BLaER1 treated with 17β-estradiol and CSF1 and Interleukin-3, amounts not matched to agents 10 nM and 100 nM (cell line): ENCODE results near the gene AGTRAP.
A peak's percentile ranks its signal among the peaks of the same experiment; 100 is the strongest.

ENCODE experiments used
- H3K27ac ChIP-seq, 11 experiments: shearing (Covaris generic); formaldehyde crosslinking; 2 replicates each; pipeline ENCODE4 v1.8.1; 2022
- H3K27me3 ChIP-seq, 11 experiments: shearing (Covaris generic); formaldehyde crosslinking; 2 replicates each; pipeline ENCODE4 v1.8.1; 2022
- H3K36me3 ChIP-seq, 11 experiments: shearing (Covaris generic); formaldehyde crosslinking; 2 replicates each; pipeline ENCODE4 v1.8.1; 2022
- H3K4me1 ChIP-seq, 10 experiments: shearing (Covaris generic); formaldehyde crosslinking; 2 replicates each; pipeline ENCODE4 v1.8.1; 2022
- H3K4me2 ChIP-seq, 11 experiments: shearing (Covaris generic); formaldehyde crosslinking; 2 replicates each; pipeline ENCODE4 v1.8.1; 2022
- H3K4me3 ChIP-seq, 10 experiments: shearing (Covaris generic); formaldehyde crosslinking; 2 replicates each; pipeline ENCODE4 v1.8.1; 2022
- H3K9ac ChIP-seq, 11 experiments: shearing (Covaris generic); formaldehyde crosslinking; 2 replicates each; pipeline ENCODE4 v1.8.1; 2022
- H3K9me3 ChIP-seq, 11 experiments: shearing (Covaris generic); formaldehyde crosslinking; replicated peaks in 1 of 11; 2 replicates each; pipeline ENCODE4 v1.8.1; 2022
- H4K20me1 ChIP-seq, 11 experiments: shearing (Covaris generic); formaldehyde crosslinking; 2 replicates each; pipeline ENCODE4 v1.8.1; 2022
- Cebpa-rat ChIP-seq, 11 experiments: shearing (Covaris generic); IDR thresholded peaks; 2 replicates each; pipeline ENCODE4 v1.8.1; 2022

The AGTRAP gene

DNA sequence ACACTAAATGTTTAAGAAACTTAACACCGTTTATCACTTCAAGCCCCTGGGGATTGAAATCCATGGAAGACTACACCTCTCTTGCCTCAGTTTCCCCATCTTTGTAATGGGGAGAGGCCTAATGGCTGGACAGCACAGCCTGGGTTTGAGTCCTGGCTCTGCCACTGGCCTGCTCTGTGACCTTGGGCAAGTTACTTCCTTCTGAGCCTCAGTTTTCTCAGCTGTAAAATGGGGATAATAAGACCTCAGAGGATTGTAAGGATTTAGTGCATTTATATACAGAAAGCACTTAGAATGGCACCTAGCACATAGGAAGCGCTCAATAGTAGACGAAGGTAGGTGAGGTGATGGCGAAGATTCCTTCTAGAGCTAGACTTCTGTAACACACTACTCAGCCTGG is 5.5 kb downstream of the AGTRAP start:
- Histone ChIP-seq H3K27me3 (no peaks in the 10 kb centered on the region), H3K27ac (peak overlapping the region in 10 of 11 experiments; percentile 3 to 100 (median 97); a peak in 20 of 22 replicates), H3K36me3 (peaks cover 0 to 33% (median 13%) of the 10 kb centered on the region in 11 experiments; a peak in 16 of 22 replicates), H3K4me2 (peak overlapping the region; percentile 85 to 99 (median 96)), H3K4me3 (peak overlapping the region in 7 of 10 experiments; percentile 30 to 61 (median 40); a peak in 14 of 20 replicates), H3K9ac (peak overlapping the region in 9 of 11 experiments; percentile 46 to 98 (median 65); a peak in 18 of 22 replicates), H4K20me1 (peaks cover 0 to 64% (median 0%) of the 10 kb centered on the region in 11 experiments; a peak in 6 of 22 replicates), H3K9me3 (no peaks in the 10 kb centered on the region), H3K4me1 (peaks cover 60 to 88% (median 79%) of the 10 kb centered on the region in 10 experiments)
- no peak for TF ChIP-seq Cebpa-rat (IDR thresholded peaks at IDR 0.05)

DNA sequence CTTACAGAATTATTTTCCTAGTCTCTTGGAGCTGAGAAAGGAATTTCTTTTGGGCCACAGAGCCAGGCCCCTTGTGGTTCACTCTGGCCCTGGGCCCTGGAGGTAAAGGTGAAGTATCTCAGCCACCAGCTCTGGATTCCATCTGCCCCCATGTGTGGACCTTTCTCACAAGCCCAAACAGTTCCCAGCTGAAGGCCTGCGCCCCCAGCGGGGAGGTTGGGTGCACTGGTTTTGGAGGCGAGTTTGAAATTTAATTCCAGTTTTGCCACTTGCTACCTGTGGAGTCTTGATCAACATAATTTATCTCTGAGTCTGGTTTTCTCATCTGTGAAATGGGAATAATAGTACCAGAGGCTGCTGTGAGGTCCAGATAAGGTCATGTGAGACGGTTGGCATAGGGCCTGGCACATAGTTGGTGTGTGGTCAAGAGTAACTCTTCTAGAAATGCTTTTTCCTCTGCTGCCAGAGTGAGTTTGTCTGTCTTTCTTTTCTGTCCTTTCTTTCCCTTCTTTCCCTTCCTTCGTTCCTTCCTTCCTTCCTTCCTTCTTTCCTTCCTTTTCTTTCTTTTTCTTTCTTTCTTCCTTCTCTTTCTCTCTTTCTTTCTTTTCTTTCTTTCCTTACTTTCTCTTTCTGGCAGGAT is 6.1 kb downstream of the AGTRAP start:
- Histone ChIP-seq H4K20me1 (peaks cover 0 to 64% (median 0%) of the 10 kb centered on the region in 11 experiments; a peak in 6 of 22 replicates), H3K27me3 (no peaks in the 10 kb centered on the region), H3K9me3 (no peaks in the 10 kb centered on the region), H3K4me2 (peak overlapping the region; percentile 85 to 99 (median 96); a peak in 21 of 22 replicates), H3K4me3 (no peak overlapping the region), H3K27ac (peak overlapping the region in 8 of 11 experiments; percentile 90 to 100 (median 97); a peak in 12 of 22 replicates), H3K36me3 (peaks cover 0 to 38% (median 19%) of the 10 kb centered on the region in 11 experiments; a peak in 17 of 22 replicates), H3K9ac (peak overlapping the region in 6 of 11 experiments; percentile 29 to 98 (median 82); a peak in 6 of 22 replicates), H3K4me1 (peaks cover 57 to 90% (median 81%) of the 10 kb centered on the region in 10 experiments)
- no peak for TF ChIP-seq Cebpa-rat (IDR thresholded peaks at IDR 0.05)

DNA sequence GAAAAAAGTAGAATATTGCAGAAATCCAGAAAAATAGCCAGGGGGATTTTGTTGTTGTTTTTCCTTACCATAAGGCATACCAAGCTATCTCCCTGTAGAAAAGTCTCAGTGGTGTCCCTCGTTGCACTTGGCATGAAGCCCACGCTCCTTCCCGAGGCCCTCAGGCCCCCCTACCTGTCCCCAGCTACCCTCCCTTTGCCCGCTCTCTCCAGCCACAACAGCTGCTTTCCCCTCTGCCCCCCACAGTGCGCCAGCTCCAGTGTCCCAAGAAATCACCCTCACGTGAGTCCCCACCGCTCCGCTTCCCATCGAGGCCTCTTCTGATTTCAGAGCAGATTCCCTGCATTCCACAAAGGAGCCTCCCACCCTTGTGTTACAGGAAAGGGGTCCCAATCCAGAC is 8.4 kb downstream of the AGTRAP start:
- Histone ChIP-seq H3K27me3 (no peaks in the 10 kb centered on the region), H3K4me2 (no peak overlapping the region), H3K4me1 (peaks cover 52 to 89% (median 80%) of the 10 kb centered on the region in 10 experiments), H3K27ac (peak overlapping the region in 1 of 11 experiments; percentile 9; a peak in 1 of 22 replicates), H3K9ac (no peak overlapping the region), H3K36me3 (peaks cover 0 to 60% (median 37%) of the 10 kb centered on the region in 11 experiments; a peak in 20 of 22 replicates), H3K9me3 (no peaks in the 10 kb centered on the region), H3K4me3 (no peak overlapping the region), H4K20me1 (peaks cover 0 to 66% (median 0%) of the 10 kb centered on the region in 11 experiments; a peak in 6 of 22 replicates)
- TF ChIP-seq Cebpa-rat (IDR thresholded peaks at IDR 0.05) = no peak

DNA sequence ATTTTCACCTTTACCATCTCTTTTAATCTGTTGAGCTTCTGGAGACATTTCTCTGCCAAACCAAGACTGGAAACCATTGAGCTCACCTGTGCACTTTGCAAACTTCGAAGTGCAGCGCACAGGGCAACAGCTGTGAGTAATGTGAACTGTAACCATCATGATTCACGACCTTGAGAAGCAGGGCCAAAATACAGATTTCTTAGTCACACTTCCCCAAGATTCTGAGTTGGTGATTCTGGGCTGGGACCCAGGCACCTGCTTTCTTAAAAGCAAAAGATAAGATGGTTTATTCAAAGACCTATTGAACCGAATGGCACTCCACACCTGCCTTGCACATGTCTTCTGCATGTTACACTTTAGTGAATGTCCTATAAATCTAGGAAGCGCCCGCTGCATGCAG is 10.2 kb downstream of the AGTRAP start:
- Histone ChIP-seq H3K9ac (peak overlapping the region in 2 of 11 experiments; percentile 12 to 62; a peak in 3 of 22 replicates), H3K4me3 (no peak overlapping the region), H3K9me3 (no peaks in the 10 kb centered on the region), H3K27me3 (no peaks in the 10 kb centered on the region), H3K27ac (peak overlapping the region in 2 of 11 experiments; percentile 19 to 64; a peak in 2 of 22 replicates), H4K20me1 (peaks cover 0 to 51% (median 0%) of the 10 kb centered on the region in 11 experiments; a peak in 7 of 22 replicates), H3K4me1 (peaks cover 34 to 71% (median 62%) of the 10 kb centered on the region in 10 experiments), H3K4me2 (peak overlapping the region in 10 of 11 experiments; percentile 1 to 78 (median 54); a peak in 19 of 22 replicates), H3K36me3 (peaks cover 0 to 78% (median 55%) of the 10 kb centered on the region in 11 experiments; a peak in 20 of 22 replicates)
- TF ChIP-seq Cebpa-rat (IDR thresholded peaks at IDR 0.05) = no peak

DNA sequence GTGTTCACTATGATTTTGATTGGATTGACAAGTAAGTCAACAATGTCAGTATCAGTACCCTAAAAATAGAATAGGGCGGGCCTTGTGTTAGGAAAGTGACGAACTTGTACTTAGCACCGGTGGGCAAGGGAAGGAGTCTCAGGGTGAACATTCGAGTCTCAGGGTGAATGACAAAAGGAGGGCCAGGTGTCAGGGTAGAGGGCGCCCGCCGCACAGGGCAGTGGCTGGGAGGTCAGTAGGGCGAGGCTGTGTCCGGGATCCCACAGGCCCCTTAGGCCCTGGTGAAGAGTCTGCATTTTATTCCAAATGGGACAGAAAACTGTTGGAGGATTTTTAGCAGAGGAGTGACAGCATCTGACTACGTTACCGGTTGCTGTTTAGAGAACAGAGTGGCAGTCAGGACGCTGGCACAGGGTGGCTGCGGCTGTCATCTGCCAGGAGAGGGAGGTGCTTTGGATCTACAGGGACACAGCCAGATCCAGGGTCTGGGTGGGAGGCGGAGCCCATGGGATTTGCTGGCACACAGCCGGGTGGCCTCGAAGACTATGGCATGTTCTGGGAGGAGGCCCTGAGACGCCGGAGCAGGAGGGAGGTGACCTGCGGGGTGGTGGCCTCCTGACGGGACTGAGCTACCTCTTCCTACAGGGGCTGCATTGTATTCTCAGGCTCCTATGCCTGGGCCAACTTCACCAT is 11.0 kb downstream of the AGTRAP start:
- no peak overlapping the region for H3K4me3 ChIP-seq
- no peaks in the 10 kb centered on the region for H3K9me3 ChIP-seq
- H4K20me1 ChIP-seq = peaks cover 0 to 42% (median 0%) of the 10 kb centered on the region in 11 experiments; a peak in 7 of 22 replicates
- H3K36me3 ChIP-seq = peaks cover 0 to 82% (median 59%) of the 10 kb centered on the region in 11 experiments; a peak in 20 of 22 replicates
- H3K27ac ChIP-seq = peak overlapping the region in 7 of 11 experiments; percentile 8 to 71 (median 64); a peak in 8 of 22 replicates
- H3K4me2 ChIP-seq = peak overlapping the region in 10 of 11 experiments; percentile 1 to 78 (median 46); a peak in 15 of 22 replicates
- peaks cover 28 to 66% (median 56%) of the 10 kb centered on the region in 10 experiments for H3K4me1 ChIP-seq
- no peak for TF ChIP-seq Cebpa-rat (IDR thresholded peaks at IDR 0.05)
- H3K27me3 ChIP-seq = no peaks in the 10 kb centered on the region
- peak overlapping the region in 3 of 11 experiments; percentile 23 to 65 (median 36); a peak in 5 of 22 replicates for H3K9ac ChIP-seq

DNA sequence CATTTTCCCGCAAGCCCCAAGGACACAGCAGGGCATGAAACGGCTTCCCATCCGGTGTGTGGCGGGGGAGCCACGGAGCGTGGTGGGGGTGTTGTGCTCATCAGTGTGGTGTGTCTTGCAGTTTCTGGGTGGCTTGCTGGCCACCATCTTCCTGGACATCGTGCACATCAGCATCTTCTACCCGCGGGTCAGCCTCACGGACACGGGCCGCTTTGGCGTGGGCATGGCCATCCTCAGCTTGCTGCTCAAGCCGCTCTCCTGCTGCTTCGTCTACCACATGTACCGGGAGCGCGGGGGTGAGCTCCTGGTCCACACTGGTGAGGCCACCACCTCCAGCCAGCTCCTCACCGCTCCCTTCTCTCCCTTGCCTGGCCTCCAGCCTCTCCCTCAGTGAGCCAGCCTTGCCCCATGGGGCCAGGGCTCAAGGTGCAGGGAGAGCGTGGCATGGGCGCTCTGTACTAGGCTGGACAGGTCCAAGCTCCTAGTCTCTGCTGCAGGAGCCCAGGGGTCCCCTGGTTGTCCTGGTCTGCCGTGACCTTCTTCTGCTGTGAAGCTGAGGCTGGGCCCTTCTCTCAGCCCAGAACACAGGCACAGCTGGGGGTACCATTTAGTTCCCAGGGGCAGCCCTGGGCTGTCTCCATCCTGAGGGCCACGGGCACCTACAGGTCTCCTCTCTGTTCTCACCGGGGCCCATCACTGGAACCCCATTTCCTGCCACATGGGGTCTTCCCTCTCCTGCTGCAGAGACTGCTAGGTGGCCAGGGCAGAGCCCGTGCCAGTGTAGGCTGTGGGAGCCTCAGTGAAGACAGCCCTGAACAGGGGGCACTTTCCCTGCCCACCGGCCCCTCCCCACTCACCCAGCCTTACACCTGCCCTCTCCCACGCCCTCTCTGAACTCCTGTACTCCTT is 12.6 kb downstream of the AGTRAP start:
- peaks cover 34 to 69% (median 58%) of the 10 kb centered on the region in 10 experiments for H3K4me1 ChIP-seq
- peaks cover 0 to 30% (median 0%) of the 10 kb centered on the region in 11 experiments; a peak in 5 of 22 replicates for H4K20me1 ChIP-seq
- H3K36me3 ChIP-seq = peaks cover 0 to 79% (median 59%) of the 10 kb centered on the region in 11 experiments; a peak in 20 of 22 replicates
- peak overlapping the region in 8 of 11 experiments; percentile 32 to 71 (median 62); a peak in 16 of 22 replicates for H3K27ac ChIP-seq
- no peak overlapping the region for H3K4me3 ChIP-seq
- H3K9me3 ChIP-seq = no peaks in the 10 kb centered on the region
- no peaks in the 10 kb centered on the region for H3K27me3 ChIP-seq
- H3K4me2 ChIP-seq = peak overlapping the region; percentile 14 to 78 (median 49); a peak in 21 of 22 replicates
- no peak for TF ChIP-seq Cebpa-rat (IDR thresholded peaks at IDR 0.05)
- peak overlapping the region in 10 of 11 experiments; percentile 11 to 65 (median 40); a peak in 13 of 22 replicates for H3K9ac ChIP-seq

DNA sequence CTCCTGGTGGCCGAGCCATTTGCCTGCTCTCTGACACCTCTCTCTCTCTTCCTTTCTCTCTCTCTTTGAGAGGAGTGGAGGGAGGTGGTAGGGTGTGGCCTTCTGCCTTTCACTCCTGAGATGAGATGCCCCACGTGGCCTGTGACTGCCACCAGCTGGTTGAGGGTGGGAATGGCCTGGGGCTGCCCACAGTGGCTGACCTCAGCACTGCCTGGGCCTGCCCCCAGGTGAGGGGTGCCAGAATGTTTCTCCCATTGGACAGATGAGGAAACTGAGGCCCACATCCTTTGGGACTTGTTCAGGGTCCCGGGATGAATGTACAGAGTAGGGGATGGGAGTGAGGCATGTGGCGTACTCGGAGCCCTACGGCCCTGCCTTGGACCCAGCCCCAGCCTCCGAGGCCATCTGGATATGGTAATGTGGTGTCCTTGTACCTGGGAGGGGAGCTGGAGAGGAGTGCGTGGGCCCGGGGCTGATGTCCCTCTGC is 13.3 kb downstream of the AGTRAP start:
- Histone ChIP-seq H3K9ac (peak overlapping the region in 10 of 11 experiments; percentile 7 to 65 (median 40); a peak in 11 of 22 replicates), H4K20me1 (peaks cover 0 to 23% (median 0%) of the 10 kb centered on the region in 11 experiments; a peak in 5 of 22 replicates), H3K4me2 (peak overlapping the region in 10 of 11 experiments; percentile 10 to 78 (median 52); a peak in 20 of 22 replicates), H3K36me3 (peaks cover 0 to 73% (median 59%) of the 10 kb centered on the region in 11 experiments; a peak in 20 of 22 replicates), H3K4me1 (peaks cover 34 to 69% (median 59%) of the 10 kb centered on the region in 10 experiments), H3K27ac (peak overlapping the region in 8 of 11 experiments; percentile 32 to 71 (median 62); a peak in 16 of 22 replicates), H3K4me3 (no peak overlapping the region), H3K9me3 (no peaks in the 10 kb centered on the region), H3K27me3 (no peaks in the 10 kb centered on the region)
- no peak for TF ChIP-seq Cebpa-rat (IDR thresholded peaks at IDR 0.05)
